Transverse colon (tissue), 4 donors: Measurements from ENCODE around the gene SH3RF1. TPM values are rescaled to one million over a fixed set of nuclear protein-coding genes. Genes with fewer than 3 reads are reported as not detected.

Experiments
- DNase-seq: peaks from one replicate; pipeline ENCODE4 v3.0.0-alpha.2; 2019
- H3K27ac ChIP-seq, 4 donors: fragments of 200-600 bp; sonication (generic); 2 replicates each; pipeline ENCODE4 v1.5.1; 2016 to 2018; ENCODE audit warnings: inconsistent platforms in 4 of 4
- H3K27me3 ChIP-seq: fragments of 200-600 bp; sonication (generic); 2 replicates; pipeline ENCODE4 v1.5.1; 2017; ENCODE audit warnings: inconsistent platforms
- H3K36me3 ChIP-seq, 4 donors: fragments of 200-600 bp; sonication (generic); 2 replicates each; pipeline ENCODE4 v1.5.1; 2017 to 2019; ENCODE audit warnings: inconsistent platforms in 4 of 4
- H3K4me1 ChIP-seq, 4 donors: fragments of 200-600 bp; sonication (generic); 2 replicates each; pipeline ENCODE4 v1.5.1; 2017 to 2020; ENCODE audit warnings: inconsistent platforms in 4 of 4
- H3K4me3 ChIP-seq, 4 donors: fragments of 200-600 bp; sonication (generic); 1 replicate in 1 of 4; 2 replicates in 3 of 4; pipeline versions ENCODE4 v1.5.1 to v1.6.1; 2017 to 2019; ENCODE audit warnings: inconsistent platforms in 4 of 4
- H3K9me3 ChIP-seq, 2 donors: fragments of 200-600 bp; sonication (generic); 2 replicates each; pipeline ENCODE4 v1.5.1; 2017 to 2019; ENCODE audit warnings: inconsistent platforms in 2 of 2
- CTCF ChIP-seq, 5 experiments: fragments of 200-600 bp in 3 of 5; fragments of 450-650 bp in 2 of 5; sonication (generic) in 3 of 5; IDR thresholded peaks; 1 replicate in 2 of 5; 2 replicates in 3 of 5; pipeline ENCODE4 v1.5.1; 2016 to 2017; ENCODE audit warnings: antibody characterized with exemption in 5 of 5, inconsistent platforms in 3 of 5, mild to moderate bottlenecking in 2 of 5, moderate library complexity in 1 of 5
- EP300 ChIP-seq: sonication (generic); formaldehyde crosslinking; IDR thresholded peaks from one replicate; pipeline ENCODE4 v1.6.1; 2017; ENCODE audit warnings: antibody characterized with exemption, low read depth
- POLR2A ChIP-seq: fragments of 450-650 bp; IDR thresholded peaks from one replicate; pipeline ENCODE4 v1.6.1; 2016; ENCODE audit warnings: antibody characterized with exemption, mild to moderate bottlenecking, moderate library complexity
- POLR2AphosphoS5 ChIP-seq, 3 donors: sonication (generic); formaldehyde crosslinking; IDR thresholded peaks; one replicate each; pipeline ENCODE4 v1.6.1; 2016; ENCODE audit warnings: antibody characterized with exemption in 3 of 3
- WGBS, 2 donors: methylation state at CpG; one replicate each; pipeline ENCODE4 v1.1.5; 2018; ENCODE audit warnings: low coverage in 1 of 2; 5-methylcytosine and 5-hydroxymethylcytosine counted together
- in situ Hi-C, 4 donors: fragments of 200-750 bp; cut with MboI; loops; one replicate each; pipeline versions ENCODE4 v1.15.0 to v1.15.1; 2017; ENCODE audit warnings: low sequenced_read_pairs in 3 of 4, low pct_ligation_motif_present in 1 of 4, low pct_unique_long_range_greater_than_20kb in 1 of 4
- intact Hi-C: fragments of 100-400 bp; cut with DNase I; formaldehyde crosslinking; loops from one replicate; pipeline ENCODE4 v1.15.1; 2023; ENCODE audit warnings: low total_unique reads
- total RNA-seq, 4 donors: library from RNA; depleted of rRNA; stranded (reverse); fragments of >200 nt; gene quantifications; one replicate each; pipeline ENCODE4 v1.1.0, GENCODE V29; 2016

Gene SH3RF1
- total RNA-seq, 4 donors from 2014 or later = 49.0 to 63.4 (median 54.3) TPM

DNA sequence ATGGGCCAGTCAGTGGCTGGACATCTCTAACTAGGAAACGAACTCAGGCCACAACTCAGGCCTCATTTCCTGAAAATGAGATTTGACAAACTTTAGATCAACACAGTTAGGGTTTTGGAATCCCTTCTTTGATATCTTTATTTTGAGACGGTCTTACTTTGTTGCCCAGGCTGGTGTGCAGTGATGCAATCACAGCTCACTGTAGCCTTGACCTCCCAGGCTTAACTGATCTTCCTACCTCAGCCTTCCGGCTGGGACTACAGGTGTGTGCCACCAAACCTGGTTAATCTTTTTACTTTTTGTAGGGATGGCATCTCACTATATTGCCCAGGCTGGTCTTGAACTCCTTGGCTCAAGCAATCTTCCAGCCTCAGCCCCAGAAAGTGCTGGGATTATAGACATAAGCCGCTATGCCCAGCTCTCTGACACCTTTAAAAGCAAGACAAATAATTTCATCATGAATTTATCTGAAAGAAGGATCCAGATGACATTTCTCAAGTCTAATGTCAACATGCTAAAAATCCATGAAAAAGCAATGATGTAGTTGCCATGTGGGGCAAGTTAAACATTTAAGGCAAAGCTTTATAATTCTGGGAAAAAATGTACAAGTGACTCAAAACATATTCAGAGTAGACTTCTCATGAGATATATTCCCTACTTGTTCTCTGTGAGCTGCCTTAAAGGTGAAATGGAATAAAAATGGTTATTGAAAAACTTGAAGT, 171.6 kb downstream of the SH3RF1 start:
- Histone ChIP-seq H3K36me3 (peaks cover 0 to 20% (median 9%) of the 10 kb centered on the region in 4 donors), H3K27me3 (no peaks in the 10 kb centered on the region), H3K27ac (peak overlapping the region; percentile 4 to 70 (median 36)), H3K4me1 (peaks cover 0 to 17% (median 6%) of the 10 kb centered on the region in 4 donors), H3K4me3 (no peak overlapping the region), H3K9me3 (no peaks in the 10 kb centered on the region)
- TF ChIP-seq CTCF (IDR thresholded peaks at IDR 0.05) (no peak), EP300 (no peak), POLR2AphosphoS5 (IDR thresholded peaks at IDR 0.05) (no peak), POLR2A (no peak)
- 80 to 93% methylated on average over 2 to 4 of the region's 4 CpGs for WGBS, 2 donors
- no peak for DNase-seq
- intact Hi-C loops = no loop called here
- in situ Hi-C loops = no loop called here

GRCh38 chr4:169098532-169098931, 172.2 kb downstream of the SH3RF1 start:
- Histone ChIP-seq H3K9me3 (no peaks in the 10 kb centered on the region), H3K4me1 (peaks cover 0 to 15% (median 4%) of the 10 kb centered on the region in 4 donors), H3K27me3 (no peaks in the 10 kb centered on the region), H3K36me3 (peaks cover 0 to 20% (median 9%) of the 10 kb centered on the region in 4 donors), H3K4me3 (no peak overlapping the region), H3K27ac (peak overlapping the region in 1 of 4 donors; percentile 70)
- intact Hi-C loops = no loop called here
- WGBS, 2 donors = 81 to 84% methylated on average over 2 of the region's 2 CpGs
- in situ Hi-C loops = no loop called here
- no peak for TF ChIP-seq POLR2A
- TF ChIP-seq POLR2AphosphoS5 (IDR thresholded peaks at IDR 0.05) = no peak
- no peak for TF ChIP-seq CTCF (IDR thresholded peaks at IDR 0.05)
- TF ChIP-seq EP300 = no peak
- DNase-seq = no peak

DNA sequence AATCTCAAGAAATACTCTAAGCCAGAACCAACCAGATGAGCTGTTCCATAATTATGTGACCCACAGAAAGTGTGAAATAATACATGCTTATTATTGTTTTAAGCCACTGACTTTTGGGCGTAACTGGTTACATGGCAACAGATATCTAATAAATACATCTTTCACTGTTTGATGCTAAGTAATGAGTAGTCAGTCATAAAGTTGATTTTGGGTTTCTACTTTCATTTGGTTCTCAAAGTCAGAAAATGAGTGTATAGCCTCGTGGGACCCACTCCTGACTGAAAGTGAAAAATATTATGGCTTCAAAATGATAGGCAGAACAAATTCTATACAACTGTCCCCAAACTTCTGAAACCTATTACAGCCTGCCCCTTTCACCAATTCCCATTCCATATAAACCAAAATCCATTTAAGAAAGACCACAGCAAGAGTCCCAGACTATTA, 172.7 kb downstream of the SH3RF1 start:
- 85 to 93% methylated on average over 2 of the region's 2 CpGs for WGBS, 2 donors
- DNase-seq = no peak
- no peak overlapping the region for H3K27ac ChIP-seq
- H3K4me3 ChIP-seq = no peak overlapping the region
- H3K4me1 ChIP-seq = peaks cover 0 to 15% (median 4%) of the 10 kb centered on the region in 4 donors
- intact Hi-C loops (no loop called here), in situ Hi-C loops (no loop called here)
- no peaks in the 10 kb centered on the region for H3K9me3 ChIP-seq
- peaks cover 0 to 20% (median 9%) of the 10 kb centered on the region in 4 donors for H3K36me3 ChIP-seq
- TF ChIP-seq POLR2AphosphoS5 (IDR thresholded peaks at IDR 0.05) = no peak
- TF ChIP-seq CTCF (IDR thresholded peaks at IDR 0.05) = no peak
- TF ChIP-seq EP300 = no peak
- no peak for TF ChIP-seq POLR2A
- H3K27me3 ChIP-seq = no peaks in the 10 kb centered on the region

DNA sequence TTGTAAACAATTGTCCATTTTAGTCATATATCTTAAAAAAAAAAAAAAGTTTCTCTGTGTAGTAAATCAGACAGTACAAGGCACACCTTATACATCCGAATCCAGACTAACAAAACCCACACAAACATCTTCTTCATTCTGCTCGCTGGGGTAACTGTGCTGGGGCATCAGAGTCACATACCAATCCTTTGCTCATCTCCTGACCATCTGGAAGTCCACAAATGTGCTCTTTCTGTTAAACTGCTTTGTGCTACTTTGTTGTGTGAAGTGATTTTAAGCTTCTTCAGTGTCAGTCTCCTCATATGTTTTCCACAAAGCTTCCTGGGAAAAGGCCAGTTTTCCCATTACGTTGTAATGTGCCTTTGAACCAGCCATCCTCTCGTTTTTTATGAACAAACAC, 174.5 kb downstream of the SH3RF1 start:
- no peak for DNase-seq
- peaks cover 0 to 20% (median 9%) of the 10 kb centered on the region in 4 donors for H3K36me3 ChIP-seq
- intact Hi-C loops (no loop called here), in situ Hi-C loops (no loop called here)
- no peak overlapping the region for H3K4me3 ChIP-seq
- H3K4me1 ChIP-seq = peaks cover 0 to 15% (median 4%) of the 10 kb centered on the region in 4 donors
- WGBS, 2 donors = 86 to 87% methylated on average over 4 of the region's 4 CpGs
- no peaks in the 10 kb centered on the region for H3K27me3 ChIP-seq
- TF ChIP-seq CTCF (IDR thresholded peaks at IDR 0.05) (no peak), EP300 (no peak), POLR2AphosphoS5 (IDR thresholded peaks at IDR 0.05) (no peak), POLR2A (no peak)
- H3K9me3 ChIP-seq = peaks cover 3 to 4% of the 10 kb centered on the region in 2 donors
- no peak overlapping the region for H3K27ac ChIP-seq
